Neural progenitor cell (in vitro differentiated cells): ENCODE measurements around the gene HOXD1.

Source experiments
- CTCF ChIP-seq: fragments of 200-600 bp; sonication (generic); IDR thresholded peaks from 2 replicates; pipeline ENCODE4 v1.5.1; 2017; ENCODE audit warnings: antibody characterized with exemption, mild to moderate bottlenecking
- EZH2 ChIP-seq: fragments of 200-600 bp; sonication (generic); IDR thresholded peaks from 2 replicates; pipeline ENCODE4 v1.6.1; 2017; ENCODE audit warnings: antibody characterized with exemption, mild to moderate bottlenecking, moderate library complexity

DNA sequence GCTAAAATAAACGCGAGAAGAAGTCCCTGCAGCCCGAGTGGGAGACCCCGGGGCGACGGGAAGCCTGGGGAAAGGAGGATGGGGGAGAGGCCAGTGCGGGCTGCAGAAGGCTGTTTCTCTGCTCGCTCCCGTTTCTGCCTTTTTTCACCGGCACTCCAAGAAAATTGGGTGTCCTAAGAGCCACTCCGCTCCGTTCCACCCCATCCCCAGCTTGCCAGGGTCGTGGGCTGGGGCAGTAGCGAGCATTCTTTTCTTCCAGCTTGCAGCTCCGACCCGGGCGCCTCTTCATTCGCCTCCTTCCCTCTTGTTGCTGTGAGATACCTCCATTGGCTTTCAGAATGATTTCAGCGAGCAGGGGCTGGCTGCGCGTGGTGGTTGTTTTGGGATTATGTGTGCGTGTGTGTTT lies 30.3 kb upstream of the HOXD1 start:
- TF ChIP-seq CTCF: no peak
- TF ChIP-seq EZH2: no peak
